HepG2 (cell line): Measurements from ENCODE around the gene ATG9A. TPM values are rescaled to one million over a fixed set of nuclear protein-coding genes. Genes with fewer than 3 reads are reported as not detected.

Source experiments
- ATAC-seq: fragments of 200-7000 bp; cut with Tn5 transposase; 3 replicates; pipeline ENCODE4 v1.9.1; 2020; ENCODE audit warnings: mild to moderate bottlenecking, moderate library complexity
- BruUV-seq: library from RNA; stranded (reverse); fragments of 400-500 nt; replicated peaks from 2 replicates; lab custom pipeline; 2021; lab: Mats Ljungman, UMichigan
- CTCF ChIA-PET: fragments of 300-600 bp; formaldehyde crosslinking; extraction: SDS; loops from one replicate; lab custom pipeline; 2021; ENCODE audit warnings: low total read pairs, inconsistent platforms, low intra/inter-chr PET ratio; lab: Yijun Ruan, JAX
- POLR2A ChIA-PET: fragments of 350-600 bp; sonication (Branson Sonifier 250); formaldehyde crosslinking; loops from one replicate; lab custom pipeline; 2020; ENCODE audit warnings: antibody characterized with exemption, inconsistent platforms; lab: Yijun Ruan, JAX
- DNase-seq: peaks from one replicate; pipeline ENCODE4 v3.0.0-alpha.2; 2015; ENCODE audit warnings: low spot score
- FAIRE-seq: peaks from 3 replicates; lab custom pipeline; 2011; peaks lifted over from hg19 to GRCh38; lab: Jason Lieb, UNC
- H2AFZ ChIP-seq: one replicate; pipeline ENCODE4 v1.6.1; 2011; ENCODE audit warnings: low read length, inconsistent platforms
- H3K27ac ChIP-seq: fragments of 300-600 bp; 3 replicates; pipeline ENCODE4 v1.8.0; 2011; ENCODE audit warnings: mixed run types, mild to moderate bottlenecking, mixed read lengths, low read length, inconsistent platforms; ENCODE audit not compliant: insufficient read depth; ENCODE audit errors: extremely low read length
- H3K27me3 ChIP-seq, 2 experiments: fragments of 200-600 bp in 1 of 2; 2 replicates in 1 of 2; 3 replicates in 1 of 2; pipeline versions ENCODE4 v1.6.0 to v1.8.0; 2011; ENCODE audit warnings: low read length in 2 of 2, mild to moderate bottlenecking in 2 of 2, moderate library complexity in 2 of 2, inconsistent platforms in 1 of 2; ENCODE audit not compliant: insufficient read depth in 2 of 2, control insufficient read depth in 1 of 2
- H3K36me3 ChIP-seq, 2 experiments: fragments of 200-600 bp in 1 of 2; replicated peaks in 1 of 2; 2 replicates in 1 of 2; 3 replicates in 1 of 2; pipeline versions ENCODE4 v1.5.1 to v1.8.0; 2011; ENCODE audit warnings: low read length in 2 of 2, inconsistent platforms in 1 of 2; ENCODE audit not compliant: insufficient read depth in 2 of 2, control insufficient read depth in 1 of 2
- H3K4me1 ChIP-seq: 2 replicates; pipeline ENCODE4 v1.5.1; 2012; ENCODE audit warnings: low read length, inconsistent platforms; ENCODE audit not compliant: insufficient read depth
- H3K4me2 ChIP-seq: 2 replicates; pipeline ENCODE4 v1.6.0; 2011; ENCODE audit warnings: low read depth, low read length, inconsistent platforms
- H3K4me3 ChIP-seq, 3 experiments: fragments of 200-600 bp in 1 of 3; sonication (generic), shearing (Covaris generic) in 1 of 3; replicated peaks in 1 of 3; 2 replicates each; pipeline ENCODE4 v1.5.1; 2011 to 2016; ENCODE audit warnings: low read length in 3 of 3, inconsistent platforms in 2 of 3, low read depth in 2 of 3, mild to moderate bottlenecking in 2 of 3, control low read depth in 1 of 3, mixed read lengths in 1 of 3; ENCODE audit not compliant: insufficient read depth in 1 of 3
- H3K79me2 ChIP-seq: one replicate; pipeline ENCODE4 v1.6.1; 2011; ENCODE audit warnings: low read length, inconsistent platforms; ENCODE audit not compliant: insufficient read depth
- H3K9ac ChIP-seq: 2 replicates; pipeline ENCODE4 v1.6.0; 2011; ENCODE audit warnings: mild to moderate bottlenecking, low read depth, low read length, inconsistent platforms; ENCODE audit not compliant: insufficient read depth
- H3K9me3 ChIP-seq: 2 replicates; pipeline ENCODE4 v1.5.1; 2012; ENCODE audit warnings: mild to moderate bottlenecking, low read length
- H4K20me1 ChIP-seq: 2 replicates; pipeline ENCODE4 v1.6.0; 2011; ENCODE audit warnings: inconsistent platforms, mild to moderate bottlenecking, low read length, moderate library complexity; ENCODE audit not compliant: insufficient read depth
- ARID4A ChIP-seq: sonication (generic); formaldehyde crosslinking; IDR thresholded peaks from 2 replicates; pipeline ENCODE4 v1.5.0; 2020; ENCODE audit warnings: mild to moderate bottlenecking, missing genetic modification reagents, borderline replicate concordance
- HES4 ChIP-seq: sonication (generic); formaldehyde crosslinking; IDR thresholded peaks from 2 replicates; pipeline ENCODE4 v1.9.0; 2021; ENCODE audit warnings: mild to moderate bottlenecking, missing genetic modification reagents, borderline replicate concordance
- MAFF ChIP-seq: IDR thresholded peaks from 2 replicates; pipeline ENCODE4 v1.6.1; 2011; ENCODE audit warnings: low read depth, low read length, improper control_type of control experiment
- PLSCR1 ChIP-seq: sonication (generic); formaldehyde crosslinking; IDR thresholded peaks from 2 replicates; pipeline ENCODE4 v1.5.0; 2020; ENCODE audit warnings: missing genetic modification reagents, mild to moderate bottlenecking, borderline replicate concordance
- SP5 ChIP-seq: IDR thresholded peaks from 2 replicates; pipeline ENCODE4 v1.6.1; 2016; ENCODE audit warnings: low read depth, borderline replicate concordance
- ZNF543 ChIP-seq: sonication (generic); formaldehyde crosslinking; IDR thresholded peaks from 2 replicates; pipeline ENCODE4 v1.4.0; 2020; ENCODE audit warnings: mild to moderate bottlenecking, missing genetic modification reagents
- ZNF563 ChIP-seq: sonication (generic); formaldehyde crosslinking; IDR thresholded peaks from 2 replicates; pipeline ENCODE4 v1.8.0; 2022; ENCODE audit warnings: mild to moderate bottlenecking, moderate library complexity, missing genetic modification reagents
- ZNF746 ChIP-seq: sonication (generic); formaldehyde crosslinking; IDR thresholded peaks from 2 replicates; pipeline ENCODE4 v1.8.0; 2022; ENCODE audit warnings: mild to moderate bottlenecking, missing genetic modification reagents
- ZNF776 ChIP-seq: sonication (generic); formaldehyde crosslinking; IDR thresholded peaks from 2 replicates; pipeline ENCODE4 v1.4.0; 2020; ENCODE audit warnings: mild to moderate bottlenecking, missing genetic modification reagents
- WGBS: methylation state at CpG from one replicate; pipeline ENCODE4 v1.1.6; 2017; ENCODE audit warnings: low lambda C conversion rate; 5-methylcytosine and 5-hydroxymethylcytosine counted together
- in situ Hi-C: cut with HindIII; loops from 2 replicates; pipeline ENCODE4 v1.10.0; 2017; ENCODE audit warnings: low pct_unique_long_range_greater_than_20kb; ENCODE audit not compliant: extremely low pct_ligation_motif_present
- intact Hi-C: fragments of 100-400 bp; cut with micrococcal nuclease; formaldehyde crosslinking; loops from one replicate; pipeline ENCODE4 v1.10.0; 2022; ENCODE audit not compliant: unreplicated experiment
- polyA plus RNA-seq, 8 experiments: library from polyadenylated mRNA; depleted of rRNA in 3 of 8; stranded (reverse) in 7 of 8; unstranded in 1 of 8; fragments of >200 nt; fragmentation: Illumina TruSeq in 4 of 8; extraction: Trizol in 4 of 8; gene quantifications; 2 replicates each; pipeline versions ENCODE4 v1.2.1 to v1.2.3, GENCODE V29; 2011 to 2016; ENCODE audit warnings: low read depth in 4 of 8, missing spikeins in 1 of 8, mixed read lengths in 1 of 8; ENCODE audit not compliant: insufficient read depth in 1 of 8
- total RNA-seq, 5 experiments: library from RNA; depleted of rRNA; stranded (reverse); fragments of >200 nt; fragmentation: Illumina TruSeq; extraction: Trizol; gene quantifications; 2 replicates each; pipeline ENCODE4 v1.2.3, GENCODE V29; 2016; ENCODE audit warnings: low read depth in 1 of 5
- TF ChIP-seq, protein P1 (sequence below): sonication (generic); formaldehyde crosslinking; IDR thresholded peaks from 2 replicates; pipeline ENCODE4 v1.9.0; 2022; ENCODE audit warnings: missing genetic modification reagents, mild to moderate bottlenecking, borderline replicate concordance

Gene ATG9A
- total and polyA plus RNA-seq, 2 of the 13 experiments (the other 11 are each of a cell fraction or from before 2014, with no cell fraction given) = 35.0 to 131 TPM

DNA sequence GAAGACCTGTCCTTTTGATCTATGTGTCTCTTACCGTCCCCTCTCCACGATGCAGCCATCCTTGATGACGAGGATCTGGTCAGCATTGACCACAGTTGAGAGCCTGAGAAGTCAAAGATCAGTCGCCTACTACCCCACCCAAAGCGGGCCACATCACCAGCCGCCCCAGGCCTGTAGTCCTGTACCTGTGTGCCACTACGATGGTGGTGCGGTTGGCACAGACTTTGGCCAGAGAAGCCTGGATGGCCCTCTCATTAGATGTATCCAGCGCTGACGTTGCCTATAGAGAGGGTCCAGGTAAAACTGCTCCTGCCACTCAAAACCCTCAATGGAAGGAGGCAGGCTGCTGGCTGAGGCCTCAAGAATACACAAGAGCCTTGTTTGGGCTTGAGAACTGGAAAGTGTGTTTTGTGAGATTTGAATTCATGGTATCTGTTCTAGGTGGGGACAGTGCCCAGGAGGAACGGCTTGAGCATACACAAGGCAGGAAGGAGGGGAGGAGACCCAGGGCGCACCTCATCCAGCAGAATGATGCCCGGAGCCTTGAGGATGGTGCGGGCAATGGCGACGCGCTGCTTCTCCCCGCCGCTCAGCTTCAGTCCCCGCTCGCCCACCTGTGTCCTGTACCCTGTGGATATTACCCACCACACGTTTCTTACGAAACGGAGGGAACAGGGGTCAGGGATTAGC lies 19.1 kb downstream of the ATG9A start (continued):
- TF ChIP-seq, protein P1, sequence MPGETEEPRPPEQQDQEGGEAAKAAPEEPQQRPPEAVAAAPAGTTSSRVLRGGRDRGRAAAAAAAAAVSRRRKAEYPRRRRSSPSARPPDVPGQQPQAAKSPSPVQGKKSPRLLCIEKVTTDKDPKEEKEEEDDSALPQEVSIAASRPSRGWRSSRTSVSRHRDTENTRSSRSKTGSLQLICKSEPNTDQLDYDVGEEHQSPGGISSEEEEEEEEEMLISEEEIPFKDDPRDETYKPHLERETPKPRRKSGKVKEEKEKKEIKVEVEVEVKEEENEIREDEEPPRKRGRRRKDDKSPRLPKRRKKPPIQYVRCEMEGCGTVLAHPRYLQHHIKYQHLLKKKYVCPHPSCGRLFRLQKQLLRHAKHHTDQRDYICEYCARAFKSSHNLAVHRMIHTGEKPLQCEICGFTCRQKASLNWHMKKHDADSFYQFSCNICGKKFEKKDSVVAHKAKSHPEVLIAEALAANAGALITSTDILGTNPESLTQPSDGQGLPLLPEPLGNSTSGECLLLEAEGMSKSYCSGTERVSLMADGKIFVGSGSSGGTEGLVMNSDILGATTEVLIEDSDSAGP = 0 out of 2 replicates have a peak, but pooled peaks have one; percentile 15
- TF ChIP-seq SP5 (CRISPR knock-in tag) = no peak

GRCh38 chr2:219209236-219210195 lies 19.9 kb downstream of the ATG9A start:
- intact Hi-C loops (no loop called here), in situ Hi-C loops (loop anchor here (5.0 kb wide), 1 partner anchor 37 kb away; the partner anchor contains the start of gene SLC23A3)
- H3K4me2 ChIP-seq = peak overlapping the region; percentile 100
- TF ChIP-seq ZNF746 (CRISPR knock-in tag) (no peak), ZNF776 (CRISPR knock-in tag) (no peak), MAFF (no peak), HES4 (CRISPR knock-in tag) (0 out of 2 replicates have a peak, but pooled peaks have one; percentile 23), PLSCR1 (CRISPR knock-in tag) (no peak), ZNF563 (no peak), ZNF543 (no peak), ARID4A (CRISPR knock-in tag) (no peak)

More at GRCh38 chr2:219209236-219210195, 19.9 kb downstream of the ATG9A start:
- Histone ChIP-seq H3K27ac (peak overlapping the region; percentile 95), H3K9ac (peak overlapping the region; percentile 77), H4K20me1 (no peaks in the 10 kb centered on the region), H3K9me3 (no peaks in the 10 kb centered on the region), H3K36me3 (peaks cover 28 to 46% of the 10 kb centered on the region in 2 experiments), H3K4me1 (peaks cover 60% of the 10 kb centered on the region), H2AFZ (no peak overlapping the region), H3K27me3 (no peaks in the 10 kb centered on the region; a peak in 1 of 5 replicates), H3K4me3 (peak overlapping the region in 1 of 3 experiments; percentile 86; a peak in 1 of 6 replicates), H3K79me2 (peaks cover 6% of the 10 kb centered on the region)
- WGBS = 93% methylated on average over 18 of the region's 18 CpGs
- DNase-seq (no peak), FAIRE-seq (no peak), ATAC-seq (no peak)
- BruUV-seq = no TSS peak
- POLR2A ChIA-PET = interaction anchor here (1.3 to 5.6 kb wide), 11 partner anchors 8 to 69 kb away, joined by 3 to 227 read pairs (median 29); partner anchors contain the start of genes ABCB6, ANKZF1, ATG9A and CNPPD1
- CTCF ChIA-PET = interaction anchor here (2.2 to 2.6 kb wide), 2 partner anchors 38 kb away, joined by 8 to 17 read pairs; no protein-coding TSS in a partner anchor
